DOHH2 (cell line): Measurements from ENCODE around the gene C2CD4A.

Experiments
- H3F3A ChIP-seq: fragments of 200-600 bp; sonication (generic), shearing (Covaris generic); 2 replicates; pipeline ENCODE4 v1.6.0; 2016; ENCODE audit warnings: antibody characterized with exemption, mild to moderate bottlenecking; ENCODE audit not compliant: control insufficient read depth, insufficient read depth
- H3K27ac ChIP-seq: fragments of 200-600 bp; sonication (generic); 2 replicates; pipeline ENCODE4 v1.5.1; 2014; ENCODE audit warnings: low read depth, mild to moderate bottlenecking, low read length, moderate library complexity
- H3K27me3 ChIP-seq: fragments of 200-600 bp; sonication (generic); 2 replicates; pipeline ENCODE4 v1.6.1; 2014; ENCODE audit warnings: mild to moderate bottlenecking, low read length, mixed read lengths; ENCODE audit not compliant: control insufficient read depth
- H3K36me3 ChIP-seq: fragments of 200-600 bp; sonication (generic); 2 replicates; pipeline ENCODE4 v1.6.1; 2014; ENCODE audit warnings: mild to moderate bottlenecking, low read length, moderate library complexity, mixed read lengths; ENCODE audit not compliant: control insufficient read depth
- H3K4me1 ChIP-seq: fragments of 200-600 bp; sonication (generic); 2 replicates; pipeline ENCODE4 v1.6.1; 2014; ENCODE audit warnings: mild to moderate bottlenecking, low read length, mixed read lengths; ENCODE audit not compliant: control insufficient read depth
- H3K4me2 ChIP-seq: fragments of 200-600 bp; sonication (generic); 2 replicates; pipeline ENCODE4 v1.6.0; 2014; ENCODE audit warnings: mild to moderate bottlenecking, low read length, moderate library complexity
- H3K4me3 ChIP-seq: fragments of 200-600 bp; sonication (generic); 2 replicates; pipeline ENCODE4 v1.5.1; 2014; ENCODE audit warnings: mild to moderate bottlenecking, low read length, mixed read lengths
- H3K79me2 ChIP-seq: fragments of 200-600 bp; sonication (generic); 2 replicates; pipeline ENCODE4 v1.6.1; 2014; ENCODE audit warnings: mild to moderate bottlenecking, low read length, mixed read lengths; ENCODE audit not compliant: control insufficient read depth
- H3K9me2 ChIP-seq: fragments of 200-600 bp; sonication (generic); replicated peaks from 2 replicates; pipeline ENCODE4 v1.6.1; 2014; ENCODE audit warnings: mild to moderate bottlenecking, low read length, mixed read lengths; ENCODE audit not compliant: control insufficient read depth
- H3K9me3 ChIP-seq: fragments of 200-600 bp; sonication (generic); 2 replicates; pipeline ENCODE4 v1.6.1; 2014; ENCODE audit warnings: antibody characterized with exemption, low read length, mixed read lengths; ENCODE audit not compliant: control insufficient read depth, insufficient read depth
- H4K20me1 ChIP-seq: fragments of 200-600 bp; sonication (generic); 2 replicates; pipeline ENCODE4 v1.6.0; 2014; ENCODE audit warnings: low read depth, mild to moderate bottlenecking, antibody characterized with exemption, low read length, moderate library complexity; ENCODE audit not compliant: control insufficient read depth, insufficient read depth
- CTCF ChIP-seq: fragments of 200-600 bp; sonication (generic); IDR thresholded peaks from one replicate; pipeline ENCODE4 v1.5.1; 2014; ENCODE audit warnings: antibody characterized with exemption, mild to moderate bottlenecking, low read depth, low read length; ENCODE audit not compliant: poor library complexity, severe bottlenecking
- EZH2phosphoT487 ChIP-seq: fragments of 200-600 bp; sonication (generic); IDR thresholded peaks from 2 replicates; pipeline ENCODE4 v1.6.1; 2017; ENCODE audit warnings: borderline replicate concordance, mild to moderate bottlenecking, antibody characterized with exemption, low read length, moderate library complexity, mixed read lengths

Gene C2CD4A

GRCh38 chr15:62104401-62104800 is 37.6 kb downstream of the C2CD4A start:
- no peak overlapping the region for H3K4me3 ChIP-seq
- no peaks in the 10 kb centered on the region for H4K20me1 ChIP-seq
- no peaks in the 10 kb centered on the region for H3K36me3 ChIP-seq
- H3K4me1 ChIP-seq = peaks cover 7% of the 10 kb centered on the region
- no peaks in the 10 kb centered on the region for H3K9me3 ChIP-seq
- no peaks in the 10 kb centered on the region for H3K9me2 ChIP-seq
- no peak overlapping the region for H3K4me2 ChIP-seq
- H3K27ac ChIP-seq = no peak overlapping the region
- TF ChIP-seq EZH2phosphoT487 (no peak), CTCF (no peak)
- peaks cover 11% of the 10 kb centered on the region for H3K27me3 ChIP-seq
- H3K79me2 ChIP-seq = no peaks in the 10 kb centered on the region
- H3F3A ChIP-seq = no peaks in the 10 kb centered on the region

- Histone ChIP-seq H3F3A (no peaks in the 10 kb centered on the region), H3K9me2 (no peaks in the 10 kb centered on the region), H3K79me2 (no peaks in the 10 kb centered on the region), H3K4me1 (peaks cover 7% of the 10 kb centered on the region), H4K20me1 (no peaks in the 10 kb centered on the region), H3K27me3 (peaks cover 11% of the 10 kb centered on the region), H3K4me2 (no peak overlapping the region), H3K27ac (no peak overlapping the region), H3K9me3 (no peaks in the 10 kb centered on the region), H3K4me3 (no peak overlapping the region), H3K36me3 (no peaks in the 10 kb centered on the region)
- TF ChIP-seq EZH2phosphoT487 (no peak), CTCF (no peak)
These were observed 38.1 kb downstream of the C2CD4A start for GRCh38 chr15:62104846-62105245.

- H3K4me2 ChIP-seq = no peak overlapping the region
- H3K9me2 ChIP-seq = no peaks in the 10 kb centered on the region
- no peak overlapping the region for H3K4me3 ChIP-seq
- no peaks in the 10 kb centered on the region for H3K9me3 ChIP-seq
- TF ChIP-seq EZH2phosphoT487 (no peak), CTCF (no peak)
- H3K27me3 ChIP-seq = peaks cover 11% of the 10 kb centered on the region
- no peaks in the 10 kb centered on the region for H3K79me2 ChIP-seq
- peaks cover 7% of the 10 kb centered on the region for H3K4me1 ChIP-seq
- H3F3A ChIP-seq = no peaks in the 10 kb centered on the region
- H4K20me1 ChIP-seq = no peaks in the 10 kb centered on the region
- no peaks in the 10 kb centered on the region for H3K36me3 ChIP-seq
- no peak overlapping the region for H3K27ac ChIP-seq
These were observed 38.5 kb downstream of the C2CD4A start for GRCh38 chr15:62105266-62105665.

- H3K9me3 ChIP-seq = no peaks in the 10 kb centered on the region
- H3K27ac ChIP-seq = no peak overlapping the region
- no peaks in the 10 kb centered on the region for H3K36me3 ChIP-seq
- TF ChIP-seq CTCF = no peak
- TF ChIP-seq EZH2phosphoT487 = no peak
- H3K4me2 ChIP-seq = no peak overlapping the region
- no peaks in the 10 kb centered on the region for H3F3A ChIP-seq
- no peak overlapping the region for H3K4me3 ChIP-seq
- H3K79me2 ChIP-seq = no peaks in the 10 kb centered on the region
- peaks cover 11% of the 10 kb centered on the region for H3K27me3 ChIP-seq
- H4K20me1 ChIP-seq = no peaks in the 10 kb centered on the region
- no peaks in the 10 kb centered on the region for H3K9me2 ChIP-seq
- peaks cover 7% of the 10 kb centered on the region for H3K4me1 ChIP-seq
These were observed 39.3 kb downstream of the C2CD4A start for GRCh38 chr15:62106096-62106495.
